Activated CD4-positive, alpha-beta T cell treated with anti-CD3 and anti-CD28 coated beads, Interleukin-2, amount 50 U/mL, for 24 hours (primary cell): ENCODE data around the gene TAPT1.
"Not testable (repeated sequence)": the region's sequence is repeated elsewhere in the genome, so short reads cannot be mapped to it uniquely, and the experiment has no call there.

Experiments
- DNase-seq, 2 donors: peaks; one replicate each; pipeline ENCODE4 v3.0.0-alpha.2; 2020; ENCODE audit warnings: low read depth in 1 of 2, low spot score in 1 of 2

Gene TAPT1

DNA sequence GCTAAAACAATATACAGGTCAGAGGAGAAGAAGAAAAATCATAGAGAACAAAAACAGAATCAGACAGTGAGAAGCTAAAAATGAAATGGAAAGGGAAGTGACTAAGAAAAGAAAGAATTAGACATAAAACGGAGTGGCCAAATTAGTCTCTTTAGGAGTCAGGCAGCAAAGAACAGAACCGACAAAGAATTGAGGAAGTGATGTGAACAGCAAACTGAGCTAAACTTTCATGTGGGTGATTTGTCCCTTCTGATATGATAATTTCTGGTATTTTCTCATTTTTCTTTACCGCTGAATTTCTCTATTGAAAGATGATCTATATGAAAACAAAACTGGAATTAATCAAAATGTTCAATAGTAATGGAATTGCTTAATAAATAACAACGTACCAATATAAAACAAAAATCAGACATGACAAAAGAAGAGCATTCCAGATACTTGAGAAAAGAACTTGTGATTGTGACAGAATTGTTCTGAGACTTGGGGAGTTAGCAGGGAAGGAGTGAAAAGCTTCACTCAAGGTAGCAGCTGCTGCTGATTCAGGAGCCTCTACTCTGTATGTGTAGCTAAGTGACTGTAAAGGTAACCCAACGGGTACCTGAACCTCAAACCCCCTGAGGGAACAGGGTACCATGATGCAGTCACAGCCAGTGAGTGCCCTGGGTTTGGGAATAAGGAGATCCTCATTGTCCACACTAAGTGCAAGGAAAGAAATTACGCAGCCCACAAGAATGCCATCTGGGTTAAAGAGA is 8.8 kb downstream of the TAPT1 start:
- DNase-seq = no peak

GRCh38 chr4:16213121-16213520 is 13.2 kb downstream of the TAPT1 start:
- no peak for DNase-seq

GRCh38 chr4:16212138-16212782 is 14.0 kb downstream of the TAPT1 start:
- no peak for DNase-seq

DNA sequence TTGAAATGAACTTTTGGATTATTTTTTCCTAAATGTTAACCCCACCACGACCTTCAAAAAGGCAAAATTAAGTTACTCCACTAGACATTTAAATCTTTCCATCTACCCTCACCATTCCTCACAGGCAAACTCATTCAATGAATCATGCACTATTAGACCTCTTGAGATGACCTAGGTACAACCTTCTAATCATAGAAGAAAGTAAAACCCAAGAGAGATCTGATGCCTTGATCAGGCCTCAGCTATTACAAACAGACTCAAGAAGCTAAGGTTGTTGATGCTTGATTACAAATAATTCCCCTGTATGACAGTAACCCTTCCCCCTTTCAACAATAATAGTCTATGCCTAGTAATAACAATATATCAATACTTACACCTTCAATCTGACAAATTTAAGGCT is 18.9 kb downstream of the TAPT1 start:
- DNase-seq = no peak

DNA sequence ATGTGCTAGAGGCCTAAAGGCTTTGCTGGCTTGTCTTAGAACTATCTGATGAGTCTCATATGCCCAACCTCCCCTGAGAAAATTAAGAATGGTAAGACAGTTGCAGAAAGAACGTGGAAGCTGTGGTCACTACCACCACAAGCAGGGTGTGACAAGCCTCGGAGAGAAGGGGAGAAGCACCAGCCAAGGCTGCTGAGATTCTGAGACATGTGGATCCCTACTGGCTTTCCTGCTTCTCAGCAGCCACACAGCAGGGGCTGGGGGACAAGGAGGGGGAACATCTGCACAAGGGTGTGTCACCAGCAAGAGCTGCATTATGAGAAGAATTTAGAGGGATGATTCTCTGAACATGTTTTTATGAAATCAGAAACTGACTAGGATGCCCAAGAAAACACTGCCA is 19.4 kb downstream of the TAPT1 start:
- DNase-seq = no peak

DNA sequence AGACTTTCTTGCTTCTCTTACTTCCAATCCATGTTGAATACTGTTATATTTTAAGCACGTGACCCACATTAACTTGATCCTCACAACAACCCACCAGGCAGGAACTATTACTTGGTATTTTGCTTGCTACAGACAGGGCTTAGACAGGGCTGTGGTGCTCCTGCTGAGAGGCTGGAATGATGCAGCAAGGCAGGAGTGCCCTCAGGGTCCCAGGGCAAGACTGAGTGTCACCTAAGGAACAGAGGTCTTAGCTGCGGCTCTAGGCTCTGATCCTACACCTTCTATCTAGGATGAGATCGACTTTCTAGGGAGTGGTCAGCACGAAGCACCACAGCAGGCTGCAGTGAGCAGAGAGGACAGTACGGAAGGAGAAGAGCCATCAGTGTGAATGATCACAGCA is 20.0 kb downstream of the TAPT1 start:
- DNase-seq = no peak

DNA sequence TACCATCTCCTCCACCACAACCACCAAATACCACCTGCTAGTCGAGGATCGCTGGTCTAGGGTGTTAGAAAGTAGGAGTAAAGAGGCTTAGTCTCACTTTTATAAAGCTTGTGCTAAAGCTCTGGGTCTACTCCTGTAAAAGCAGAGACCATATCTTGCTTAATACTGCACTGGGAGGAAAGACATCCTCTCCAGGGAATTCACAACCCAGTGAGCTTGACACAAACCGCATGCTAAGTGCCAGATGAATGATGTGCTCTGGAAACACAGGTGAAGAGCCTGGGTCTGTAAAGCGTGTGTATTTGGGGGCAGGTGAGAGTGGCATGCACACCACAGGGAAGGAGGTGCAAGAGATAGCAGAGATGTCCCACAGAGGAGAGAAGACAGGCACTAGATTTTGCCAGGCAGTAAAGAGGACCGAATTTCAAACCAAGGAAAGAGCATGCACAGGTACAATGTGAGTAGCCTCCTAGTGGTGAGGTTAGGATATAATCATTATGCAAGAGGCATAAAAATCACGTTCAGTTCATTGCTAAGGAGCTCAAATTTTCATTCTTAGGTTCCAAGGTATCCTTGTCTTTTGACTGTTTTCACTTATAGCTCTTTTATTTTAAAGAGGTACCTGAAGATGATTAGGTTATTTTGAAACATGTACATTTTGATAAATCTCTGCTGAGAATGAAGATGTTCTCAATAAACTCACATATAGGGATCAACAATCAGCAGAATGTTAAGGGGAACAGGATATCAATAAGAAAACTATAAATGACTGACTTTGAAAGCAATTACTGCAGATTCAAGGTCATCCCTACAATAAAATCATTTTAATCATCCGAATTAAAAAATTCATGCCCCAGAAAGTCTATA is 20.7 kb downstream of the TAPT1 start:
- no peak for DNase-seq

- DNase-seq = no peak
Measured at GRCh38 chr4:16204505-16204904, 21.8 kb downstream of the TAPT1 start.

DNA sequence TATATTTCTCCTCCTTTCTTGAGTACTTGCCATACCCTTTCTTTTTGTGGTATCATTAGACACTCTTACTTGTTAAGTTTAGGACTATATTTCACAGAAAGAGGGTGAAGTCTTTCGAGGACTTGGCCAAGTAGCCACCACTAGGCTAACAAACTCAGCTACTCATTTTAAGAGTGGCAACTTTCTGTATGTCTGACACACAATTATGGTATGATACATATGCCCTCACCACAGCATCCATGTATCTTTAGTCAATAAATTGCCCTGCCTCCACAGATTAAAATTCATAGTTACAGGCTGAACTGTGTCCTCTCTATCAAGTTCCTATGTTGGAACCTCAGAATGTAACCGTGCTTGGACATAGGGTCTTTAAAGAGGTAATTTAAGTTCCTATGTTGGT is 23.2 kb downstream of the TAPT1 start:
- DNase-seq = no peak

DNA sequence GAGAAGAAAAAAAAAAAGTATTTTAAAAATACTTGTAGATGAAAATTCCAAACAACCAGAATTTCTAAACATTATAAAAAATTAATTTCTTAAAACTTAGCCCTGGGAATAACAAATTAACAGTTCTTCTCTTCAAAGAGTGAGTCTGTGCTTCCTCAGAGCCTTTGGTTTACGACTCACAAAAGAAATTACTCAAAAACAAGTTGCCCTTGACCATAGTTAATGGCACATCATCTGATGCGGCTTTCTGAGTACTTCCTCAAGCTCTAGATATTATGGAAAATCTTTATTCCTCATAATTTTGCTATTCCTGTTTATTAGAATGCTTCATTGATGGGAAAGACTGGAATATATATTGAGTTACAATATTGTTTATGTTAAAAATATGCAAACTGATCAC is 23.7 kb downstream of the TAPT1 start:
- DNase-seq = no peak

- no peak for DNase-seq
Measured at GRCh38 chr4:16199093-16199492, 27.2 kb downstream of the TAPT1 start.

- no peak for DNase-seq
Measured at GRCh38 chr4:16197876-16198665, 28.2 kb downstream of the TAPT1 start.

DNA sequence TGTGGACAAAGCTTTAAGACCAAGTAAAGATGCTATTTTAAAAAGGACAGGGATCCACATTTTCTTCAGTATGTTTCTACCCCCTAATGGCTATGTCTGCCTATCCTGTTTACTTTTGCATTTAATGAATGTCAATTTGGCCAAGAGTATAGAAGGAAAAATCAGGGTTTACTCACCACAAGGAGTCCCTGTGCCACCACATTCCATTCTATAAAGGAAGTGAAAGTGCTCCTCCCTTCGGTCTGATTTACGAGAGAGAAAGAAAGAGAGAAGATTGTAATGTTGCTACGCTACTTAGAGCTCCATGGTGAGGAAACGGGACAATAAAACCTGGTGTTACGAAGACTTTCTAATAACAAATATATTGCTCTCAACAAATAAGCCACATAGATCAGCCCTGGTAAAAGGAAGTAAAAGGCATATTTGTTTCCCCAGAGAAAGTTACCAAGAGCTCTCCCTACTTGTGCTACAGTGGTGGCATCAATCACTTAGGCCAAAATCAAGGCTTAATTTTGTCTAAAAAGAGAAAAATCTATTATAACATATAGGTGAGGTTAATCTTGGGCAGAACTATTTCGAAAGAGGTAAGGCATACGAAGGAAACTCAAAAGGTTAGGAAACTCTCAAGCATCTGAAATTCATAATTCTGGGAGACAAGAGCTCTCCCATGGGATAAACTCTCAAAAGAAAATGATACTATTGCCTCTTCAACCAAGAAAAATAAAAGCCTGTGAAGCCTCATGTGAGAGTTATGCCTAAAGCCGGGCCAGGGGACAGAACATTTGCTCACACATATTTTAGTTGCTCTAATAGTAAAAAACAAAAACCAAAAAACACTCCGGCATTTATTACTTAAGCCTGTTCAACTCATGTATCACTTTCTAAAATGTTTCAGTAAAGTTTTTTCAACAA is 29.5 kb downstream of the TAPT1 start:
- DNase-seq = no peak

DNA sequence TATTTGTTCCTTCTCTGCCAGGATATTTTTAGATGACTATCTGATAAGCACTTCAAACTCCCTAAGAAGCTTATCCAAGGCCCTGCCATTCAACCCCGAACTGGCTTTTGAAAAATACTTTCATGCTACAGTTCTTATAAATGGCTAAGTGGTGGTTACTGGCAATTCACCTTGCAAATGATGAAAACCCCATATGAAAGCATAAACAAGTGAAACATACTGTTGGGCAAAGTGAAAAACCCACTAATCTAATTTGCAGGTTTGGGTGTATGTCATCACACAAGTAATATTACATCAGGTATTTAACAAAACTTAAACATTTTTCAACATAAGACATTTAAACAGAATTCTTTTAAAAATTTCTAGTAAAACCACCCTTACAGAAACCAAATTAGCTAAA is 31.1 kb downstream of the TAPT1 start:
- no peak for DNase-seq

DNA sequence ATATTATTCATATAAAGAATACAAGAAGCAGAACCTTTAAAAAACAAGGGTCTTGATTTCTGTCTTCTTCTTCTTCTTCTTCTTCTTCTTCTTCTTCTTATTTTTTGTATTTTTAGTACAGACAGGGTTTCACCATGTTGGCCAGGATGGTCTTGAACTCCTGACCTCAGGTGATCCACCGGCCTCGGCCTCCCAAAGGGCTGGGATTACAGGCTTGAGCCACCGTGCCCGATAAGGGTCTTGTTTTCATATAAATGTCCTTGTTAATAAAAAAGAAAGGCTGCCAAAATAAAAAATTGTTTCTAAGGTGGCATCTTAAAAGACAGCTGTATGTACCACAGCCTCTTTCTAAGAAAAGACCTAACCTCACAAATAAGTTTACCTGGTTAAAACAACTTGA is 31.5 kb downstream of the TAPT1 start:
- DNase-seq = not testable (repeated sequence)

- DNase-seq = no peak
Measured at GRCh38 chr4:16194214-16194613, 32.1 kb downstream of the TAPT1 start.

GRCh38 chr4:16192631-16193518 is 33.4 kb downstream of the TAPT1 start:
- DNase-seq = no peak

DNA sequence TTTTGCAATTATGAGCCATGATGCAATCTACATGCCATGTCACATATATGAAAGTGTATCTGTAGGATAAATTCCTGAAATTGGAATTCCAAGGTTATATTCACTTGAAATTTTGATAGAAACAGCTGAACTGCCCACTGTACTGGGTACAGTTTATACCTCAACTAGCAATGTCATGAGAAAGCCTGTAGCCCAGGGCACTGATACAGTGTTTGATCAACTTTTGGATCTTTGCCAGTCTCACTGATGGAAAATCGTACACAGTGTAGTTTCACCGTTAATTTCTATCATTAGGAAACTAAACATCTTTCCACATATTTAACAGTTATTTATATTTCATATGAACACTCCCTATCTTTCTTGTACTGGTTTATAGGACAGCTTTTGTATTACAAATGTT is 34.2 kb downstream of the TAPT1 start:
- no peak for DNase-seq

GRCh38 chr4:16187455-16187854 is 38.8 kb downstream of the TAPT1 start:
- no peak for DNase-seq
